ENCODE measurements around the gene RALY.

DNA sequence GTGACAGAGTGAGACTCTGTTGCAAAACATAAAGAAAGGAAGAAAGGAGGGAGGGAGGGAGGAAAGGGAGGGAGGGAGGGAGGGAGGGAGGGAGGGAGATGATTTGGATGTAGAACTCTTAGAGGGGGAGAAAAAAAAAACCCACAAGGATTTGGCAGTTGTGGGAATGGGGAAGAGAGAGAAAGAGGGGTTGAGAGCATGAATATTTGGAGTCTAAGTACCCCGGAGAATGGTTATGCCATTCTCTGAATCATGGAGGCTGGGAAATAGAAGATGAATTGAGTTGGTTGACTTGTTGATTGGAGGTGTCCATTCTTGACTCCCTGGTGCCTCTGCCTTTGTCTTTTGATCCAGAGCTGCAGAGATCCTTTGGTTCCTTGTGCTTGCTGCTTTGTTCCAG, 35.7 kb downstream of the RALY start:
- TF ChIP-seq, protein P1, sequence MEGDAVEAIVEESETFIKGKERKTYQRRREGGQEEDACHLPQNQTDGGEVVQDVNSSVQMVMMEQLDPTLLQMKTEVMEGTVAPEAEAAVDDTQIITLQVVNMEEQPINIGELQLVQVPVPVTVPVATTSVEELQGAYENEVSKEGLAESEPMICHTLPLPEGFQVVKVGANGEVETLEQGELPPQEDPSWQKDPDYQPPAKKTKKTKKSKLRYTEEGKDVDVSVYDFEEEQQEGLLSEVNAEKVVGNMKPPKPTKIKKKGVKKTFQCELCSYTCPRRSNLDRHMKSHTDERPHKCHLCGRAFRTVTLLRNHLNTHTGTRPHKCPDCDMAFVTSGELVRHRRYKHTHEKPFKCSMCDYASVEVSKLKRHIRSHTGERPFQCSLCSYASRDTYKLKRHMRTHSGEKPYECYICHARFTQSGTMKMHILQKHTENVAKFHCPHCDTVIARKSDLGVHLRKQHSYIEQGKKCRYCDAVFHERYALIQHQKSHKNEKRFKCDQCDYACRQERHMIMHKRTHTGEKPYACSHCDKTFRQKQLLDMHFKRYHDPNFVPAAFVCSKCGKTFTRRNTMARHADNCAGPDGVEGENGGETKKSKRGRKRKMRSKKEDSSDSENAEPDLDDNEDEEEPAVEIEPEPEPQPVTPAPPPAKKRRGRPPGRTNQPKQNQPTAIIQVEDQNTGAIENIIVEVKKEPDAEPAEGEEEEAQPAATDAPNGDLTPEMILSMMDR (IDR thresholded peaks at IDR 0.05; ENCODE audit: poor library complexity, severe bottlenecking): no peak
- TF ChIP-seq TAF1 (IDR thresholded peaks at IDR 0.05; ENCODE audit: low read depth): no peak
- TF ChIP-seq EZH2 (IDR thresholded peaks at IDR 0.05; ENCODE audit: borderline replicate concordance, insufficient read depth, low read length, poor library complexity, severe bottlenecking): no peak
- TF ChIP-seq SMC3 (conservative IDR thresholded peaks at IDR 0.05; ENCODE audit: poor library complexity): no peak
- no peak for TF ChIP-seq POLR2AphosphoS5 (IDR thresholded peaks at IDR 0.05)
- TF ChIP-seq EP300 (conservative IDR thresholded peaks at IDR 0.05; ENCODE audit: poor library complexity, severe bottlenecking): no peak
